Measurements from ENCODE around the gene SAMMSON. TPM values are rescaled to one million over a fixed set of nuclear protein-coding genes. Genes with fewer than 3 reads are reported as not detected.

Gene SAMMSON
- polyA plus RNA-seq (2013, experiment 1 of 2) = not detected
- polyA plus RNA-seq (2013, experiment 2 of 2) = 0.01 TPM

GRCh38 chr3:69999140-70000027 lies at the start of gene SAMMSON:
SAMMSON (plus strand) TSS chr3:69999733.
- Histone ChIP-seq H2BK15ac (ENCODE audit: low read length) (no peak within 1 kb of the TSS), H3K18ac (ENCODE audit: low read length) (no peak within 1 kb of the TSS), H3K9ac (ENCODE audit: low read depth, low read length, poor library complexity) (no peak within 1 kb of the TSS), H2BK12ac (ENCODE audit: low read length) (no peak within 1 kb of the TSS), H2AK5ac (ENCODE audit: low read depth, low read length) (peak within 1 kb of the TSS; percentile 66), H3K36me3 (replicated peaks in 1 of 2; ENCODE audit: control insufficient read depth in 2 of 2, insufficient read depth in 2 of 2, low read length in 2 of 2) (no peaks in the 10 kb centered on the region), H3K4me2 (ENCODE audit: insufficient read depth, low read length, poor library complexity, severe bottlenecking) (no peak within 1 kb of the TSS), H2BK120ac (ENCODE audit: low read depth, low read length) (no peak within 1 kb of the TSS), H3K4me1 (ENCODE audit: control insufficient read depth in 2 of 2, insufficient read depth in 1 of 2, low read depth in 1 of 2, low read length in 2 of 2) (peaks cover 2 to 5% of the 10 kb centered on the region in 2 donors), H3K4ac (ENCODE audit: low read length) (no peak within 1 kb of the TSS), H3K14ac (ENCODE audit: low read length) (no peak within 1 kb of the TSS), H4K91ac (ENCODE audit: low read depth, low read length, poor library complexity) (no peak within 1 kb of the TSS), H2BK5ac (ENCODE audit: low read length) (no peak within 1 kb of the TSS), H3K9me3 (replicated peaks in 1 of 2; ENCODE audit: control insufficient read depth in 2 of 2, insufficient read depth in 1 of 2, low read depth in 1 of 2, low read length in 2 of 2) (no peaks in the 10 kb centered on the region), H4K8ac (ENCODE audit: low read depth, low read length) (no peak within 1 kb of the TSS), H2AFZ (ENCODE audit: low read length) (peak within 1 kb of the TSS; percentile 56), H3K4me3 (ENCODE audit: low read length in 2 of 2) (no peak within 1 kb of the TSS), H3K79me1 (ENCODE audit: low read depth, low read length) (no peaks in the 10 kb centered on the region), H3K27me3 (ENCODE audit: control insufficient read depth in 3 of 3, insufficient read depth in 3 of 3, low read depth in 1 of 3, low read length in 3 of 3) (no peaks in the 10 kb centered on the region), H3K23ac (ENCODE audit: low read depth, low read length, poor library complexity) (no peak within 1 kb of the TSS), H3K27ac (replicated peaks; ENCODE audit: low read length) (no peak within 1 kb of the TSS)
- no peak for DNase-seq (ENCODE audit: low spot score)
- no CpG with 5 or more reads among the region's 29 CpGs for WGBS, 2 donors (ENCODE audit: extremely low coverage in 2 of 2, insufficient read length in 2 of 2, insufficient replicate concordance in 1 of 2)

- no peak overlapping the region for H2AFZ ChIP-seq (ENCODE audit: low read length)
- no peak overlapping the region for H4K91ac ChIP-seq (ENCODE audit: low read depth, low read length, poor library complexity)
- no peak overlapping the region for H3K4me3 ChIP-seq (ENCODE audit: low read length in 2 of 2)
- H4K8ac ChIP-seq (ENCODE audit: low read depth, low read length) = no peak overlapping the region
- DNase-seq (ENCODE audit: low spot score) = no peak
- no peaks in the 10 kb centered on the region for H3K9me3 ChIP-seq (replicated peaks in 1 of 2; ENCODE audit: control insufficient read depth in 2 of 2, insufficient read depth in 1 of 2, low read depth in 1 of 2, low read length in 2 of 2)
- H2BK120ac ChIP-seq (ENCODE audit: low read depth, low read length) = no peak overlapping the region
- no peak overlapping the region for H2BK15ac ChIP-seq (ENCODE audit: low read length)
- H2BK5ac ChIP-seq (ENCODE audit: low read length) = no peak overlapping the region
- H3K27ac ChIP-seq (replicated peaks; ENCODE audit: low read length) = no peak overlapping the region
- H3K4me2 ChIP-seq (ENCODE audit: insufficient read depth, low read length, poor library complexity, severe bottlenecking) = no peak overlapping the region
- no peak overlapping the region for H2BK12ac ChIP-seq (ENCODE audit: low read length)
- WGBS, 2 donors (ENCODE audit: extremely low coverage in 2 of 2, insufficient read length in 2 of 2, insufficient replicate concordance in 1 of 2) = no CpG with 5 or more reads among the region's 3 CpGs
- H3K4ac ChIP-seq (ENCODE audit: low read length) = no peak overlapping the region
- H3K4me1 ChIP-seq (ENCODE audit: control insufficient read depth in 2 of 2, insufficient read depth in 1 of 2, low read depth in 1 of 2, low read length in 2 of 2) = no peaks in the 10 kb centered on the region
- no peaks in the 10 kb centered on the region for H3K79me1 ChIP-seq (ENCODE audit: low read depth, low read length)
- H2AK5ac ChIP-seq (ENCODE audit: low read depth, low read length) = no peak overlapping the region
- H3K14ac ChIP-seq (ENCODE audit: low read length) = no peak overlapping the region
- no peaks in the 10 kb centered on the region for H3K36me3 ChIP-seq (replicated peaks in 1 of 2; ENCODE audit: control insufficient read depth in 2 of 2, insufficient read depth in 2 of 2, low read length in 2 of 2)
- no peak overlapping the region for H3K23ac ChIP-seq (ENCODE audit: low read depth, low read length, poor library complexity)
- H3K9ac ChIP-seq (ENCODE audit: low read depth, low read length, poor library complexity) = no peak overlapping the region
- H3K18ac ChIP-seq (ENCODE audit: low read length) = no peak overlapping the region
- H3K27me3 ChIP-seq (ENCODE audit: control insufficient read depth in 3 of 3, insufficient read depth in 3 of 3, low read depth in 1 of 3, low read length in 3 of 3) = no peaks in the 10 kb centered on the region
Measured at GRCh38 chr3:69951616-69952015, 47.9 kb upstream of the SAMMSON start.

DNA sequence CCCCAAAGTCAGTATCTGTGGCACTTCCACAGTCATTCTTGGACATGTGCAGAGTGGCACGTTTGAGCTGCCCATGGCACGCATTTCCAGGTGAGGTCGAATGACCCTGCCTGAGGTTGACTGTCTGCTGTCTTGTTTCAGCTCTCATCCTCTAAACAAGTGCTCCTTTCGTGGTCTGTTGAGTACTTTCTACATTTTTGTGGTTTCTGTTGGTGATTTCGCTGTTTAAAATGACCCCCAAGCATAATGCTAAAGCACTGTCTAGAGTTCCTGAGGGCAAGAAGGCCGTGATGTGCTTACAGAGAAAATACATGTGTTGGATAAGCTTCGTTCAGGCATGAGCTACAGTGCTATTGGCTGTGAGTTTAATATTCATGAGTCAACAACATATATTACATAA lies 40.0 kb upstream of the SAMMSON start:
- Histone ChIP-seq H2BK15ac (ENCODE audit: low read length) (no peak overlapping the region), H3K27ac (replicated peaks; ENCODE audit: low read length) (no peak overlapping the region), H2AFZ (ENCODE audit: low read length) (no peak overlapping the region), H4K91ac (ENCODE audit: low read depth, low read length, poor library complexity) (no peak overlapping the region), H2BK5ac (ENCODE audit: low read length) (no peak overlapping the region), H3K9ac (ENCODE audit: low read depth, low read length, poor library complexity) (no peak overlapping the region), H3K18ac (ENCODE audit: low read length) (no peak overlapping the region), H3K79me1 (ENCODE audit: low read depth, low read length) (no peaks in the 10 kb centered on the region), H3K36me3 (replicated peaks in 1 of 2; ENCODE audit: control insufficient read depth in 2 of 2, insufficient read depth in 2 of 2, low read length in 2 of 2) (no peaks in the 10 kb centered on the region), H3K14ac (ENCODE audit: low read length) (no peak overlapping the region), H2BK12ac (ENCODE audit: low read length) (no peak overlapping the region), H2BK120ac (ENCODE audit: low read depth, low read length) (no peak overlapping the region), H2AK5ac (ENCODE audit: low read depth, low read length) (no peak overlapping the region), H3K23ac (ENCODE audit: low read depth, low read length, poor library complexity) (no peak overlapping the region), H3K4ac (ENCODE audit: low read length) (no peak overlapping the region), H4K8ac (ENCODE audit: low read depth, low read length) (no peak overlapping the region), H3K4me3 (ENCODE audit: low read length in 2 of 2) (no peak overlapping the region), H3K4me1 (ENCODE audit: control insufficient read depth in 2 of 2, insufficient read depth in 1 of 2, low read depth in 1 of 2, low read length in 2 of 2) (no peaks in the 10 kb centered on the region), H3K9me3 (replicated peaks in 1 of 2; ENCODE audit: control insufficient read depth in 2 of 2, insufficient read depth in 1 of 2, low read depth in 1 of 2, low read length in 2 of 2) (no peaks in the 10 kb centered on the region), H3K4me2 (ENCODE audit: insufficient read depth, low read length, poor library complexity, severe bottlenecking) (no peak overlapping the region), H3K27me3 (ENCODE audit: control insufficient read depth in 3 of 3, insufficient read depth in 3 of 3, low read depth in 1 of 3, low read length in 3 of 3) (no peaks in the 10 kb centered on the region)
- no peak for DNase-seq (ENCODE audit: low spot score)
- no CpG with 5 or more reads among the region's 7 CpGs for WGBS, 2 donors (ENCODE audit: extremely low coverage in 2 of 2, insufficient read length in 2 of 2, insufficient replicate concordance in 1 of 2)

DNA sequence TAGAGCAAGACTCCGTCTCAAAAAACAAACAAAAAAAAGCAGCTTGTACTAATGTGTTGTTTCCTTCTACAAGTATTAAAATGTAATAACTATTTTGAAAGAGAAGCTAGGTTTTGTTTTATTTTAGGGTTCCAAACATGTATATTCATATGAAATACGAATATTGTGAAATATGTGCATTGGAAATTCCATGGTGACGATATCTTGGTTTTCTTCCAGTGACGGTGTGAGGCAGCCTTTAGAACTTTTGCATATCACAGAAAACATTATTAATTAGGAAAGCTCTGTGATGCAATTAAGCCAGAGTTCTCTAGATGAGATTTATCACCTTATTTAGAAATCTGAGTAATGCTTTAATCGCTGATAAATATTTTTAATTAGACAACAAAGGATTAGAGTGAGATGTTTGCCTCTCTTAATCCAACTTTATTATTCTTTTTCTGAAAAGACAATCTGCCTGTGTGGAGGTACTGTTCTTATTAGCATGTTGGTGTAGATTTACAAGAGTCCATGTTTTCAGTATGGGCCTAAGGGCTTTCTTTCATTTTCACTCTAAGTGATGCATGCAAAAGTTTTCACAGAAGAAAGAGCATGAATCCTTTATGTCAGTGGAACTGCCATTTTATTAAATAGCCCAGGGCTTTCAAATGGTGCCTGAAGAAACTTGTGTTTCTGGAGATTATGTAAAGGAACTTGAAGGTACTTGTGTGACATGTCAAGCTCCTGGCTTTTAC lies 37.7 kb upstream of the SAMMSON start:
- no peak overlapping the region for H2BK12ac ChIP-seq (ENCODE audit: low read length)
- no peaks in the 10 kb centered on the region for H3K36me3 ChIP-seq (replicated peaks in 1 of 2; ENCODE audit: control insufficient read depth in 2 of 2, insufficient read depth in 2 of 2, low read length in 2 of 2)
- WGBS, 2 donors (ENCODE audit: extremely low coverage in 2 of 2, insufficient read length in 2 of 2, insufficient replicate concordance in 1 of 2) = no CpG with 5 or more reads among the region's 5 CpGs
- no peak overlapping the region for H2AK5ac ChIP-seq (ENCODE audit: low read depth, low read length)
- no peak overlapping the region for H3K9ac ChIP-seq (ENCODE audit: low read depth, low read length, poor library complexity)
- no peak overlapping the region for H3K14ac ChIP-seq (ENCODE audit: low read length)
- no peaks in the 10 kb centered on the region for H3K27me3 ChIP-seq (ENCODE audit: control insufficient read depth in 3 of 3, insufficient read depth in 3 of 3, low read depth in 1 of 3, low read length in 3 of 3)
- no peak overlapping the region for H3K4ac ChIP-seq (ENCODE audit: low read length)
- no peak overlapping the region for H3K4me3 ChIP-seq (ENCODE audit: low read length in 2 of 2)
- no peak overlapping the region for H3K18ac ChIP-seq (ENCODE audit: low read length)
- no peaks in the 10 kb centered on the region for H3K4me1 ChIP-seq (ENCODE audit: control insufficient read depth in 2 of 2, insufficient read depth in 1 of 2, low read depth in 1 of 2, low read length in 2 of 2)
- no peaks in the 10 kb centered on the region for H3K9me3 ChIP-seq (replicated peaks in 1 of 2; ENCODE audit: control insufficient read depth in 2 of 2, insufficient read depth in 1 of 2, low read depth in 1 of 2, low read length in 2 of 2)
- no peak overlapping the region for H3K23ac ChIP-seq (ENCODE audit: low read depth, low read length, poor library complexity)
- no peak overlapping the region for H2BK15ac ChIP-seq (ENCODE audit: low read length)
- no peak overlapping the region for H2BK120ac ChIP-seq (ENCODE audit: low read depth, low read length)
- H2BK5ac ChIP-seq (ENCODE audit: low read length) = no peak overlapping the region
- H3K4me2 ChIP-seq (ENCODE audit: insufficient read depth, low read length, poor library complexity, severe bottlenecking) = no peak overlapping the region
- H4K8ac ChIP-seq (ENCODE audit: low read depth, low read length) = no peak overlapping the region
- H3K79me1 ChIP-seq (ENCODE audit: low read depth, low read length) = no peaks in the 10 kb centered on the region
- H3K27ac ChIP-seq (replicated peaks; ENCODE audit: low read length) = no peak overlapping the region
- DNase-seq (ENCODE audit: low spot score) = no peak
- H2AFZ ChIP-seq (ENCODE audit: low read length) = no peak overlapping the region
- H4K91ac ChIP-seq (ENCODE audit: low read depth, low read length, poor library complexity) = no peak overlapping the region
